ENCODE results near the gene NAA25.

Gene NAA25

GRCh38 chr12:112126000-112126438, 17.4 kb upstream of the NAA25 start:
- no peak for TF ChIP-seq CTCF (IDR thresholded peaks at IDR 0.05; ENCODE audit: low read depth, low read length)
- H3K4me3 ChIP-seq (ENCODE audit: low read depth, low read length): peak overlapping the region; percentile 87

- TF ChIP-seq CTCF (IDR thresholded peaks at IDR 0.05; ENCODE audit: low read depth, low read length): no peak
- H3K4me3 ChIP-seq (ENCODE audit: low read depth, low read length): peak within 1 kb of the TSS; percentile 87
These were observed 16.8 kb upstream of the NAA25 start, which contains the start of gene TRAFD1 for GRCh38 chr12:112125250-112125999. TSS of gene TRAFD1 (plus strand) at chr12:112125560. CDS start at chr12:112130523, 4,963 bp downstream.

- no peak overlapping the region for H3K4me3 ChIP-seq (ENCODE audit: low read depth, low read length)
- no peak for TF ChIP-seq CTCF (IDR thresholded peaks at IDR 0.05; ENCODE audit: low read depth, low read length)
These were observed 16.3 kb upstream of the NAA25 start for GRCh38 chr12:112124918-112125249.

- no peak for TF ChIP-seq CTCF (IDR thresholded peaks at IDR 0.05; ENCODE audit: low read depth, low read length)
- peak overlapping the region; percentile 9; the same call in 1 of the 2 replicates for H3K4me3 ChIP-seq (ENCODE audit: low read depth, low read length)
These were observed 14.5 kb upstream of the NAA25 start for GRCh38 chr12:112122823-112123690.

GRCh38 chr12:112121780-112122565, 13.4 kb upstream of the NAA25 start:
- H3K4me3 ChIP-seq (ENCODE audit: low read depth, low read length): no peak overlapping the region
- no peak for TF ChIP-seq CTCF (IDR thresholded peaks at IDR 0.05; ENCODE audit: low read depth, low read length)

GRCh38 chr12:112117685-112118084, 9.1 kb upstream of the NAA25 start:
- no peak overlapping the region for H3K4me3 ChIP-seq (ENCODE audit: low read depth, low read length)
- no peak for TF ChIP-seq CTCF (IDR thresholded peaks at IDR 0.05; ENCODE audit: low read depth, low read length)
